ENCODE measurements around the gene STPG2.

STPG2 gene

GRCh38 chr4:97786306-97786920, 356.9 kb downstream of the STPG2 start:
- no peak for DNase-seq (ENCODE audit: low read depth)
- no peak overlapping the region for H3K4me3 ChIP-seq (ENCODE audit: low read depth, low read length)
- no peak for TF ChIP-seq CTCF (IDR thresholded peaks at IDR 0.05; ENCODE audit: control insufficient read depth, extremely low read depth, insufficient read depth)

GRCh38 chr4:97778174-97778573, 365.1 kb downstream of the STPG2 start:
- TF ChIP-seq CTCF (IDR thresholded peaks at IDR 0.05; ENCODE audit: control insufficient read depth, extremely low read depth, insufficient read depth) = no peak
- no peak overlapping the region for H3K4me3 ChIP-seq (ENCODE audit: low read depth, low read length)
- no peak for DNase-seq (ENCODE audit: low read depth)

GRCh38 chr4:97774347-97774989, 368.8 kb downstream of the STPG2 start:
- H3K4me3 ChIP-seq (ENCODE audit: low read depth, low read length) = no peak overlapping the region
- no peak for DNase-seq (ENCODE audit: low read depth)
- TF ChIP-seq CTCF (IDR thresholded peaks at IDR 0.05; ENCODE audit: control insufficient read depth, extremely low read depth, insufficient read depth) = no peak

GRCh38 chr4:97770222-97770621, 373.1 kb downstream of the STPG2 start:
- H3K4me3 ChIP-seq (ENCODE audit: low read depth, low read length) = no peak overlapping the region
- TF ChIP-seq CTCF (IDR thresholded peaks at IDR 0.05; ENCODE audit: control insufficient read depth, extremely low read depth, insufficient read depth) = no peak
- no peak for DNase-seq (ENCODE audit: low read depth)

- no peak for DNase-seq (ENCODE audit: low read depth)
- no peak for TF ChIP-seq CTCF (IDR thresholded peaks at IDR 0.05; ENCODE audit: control insufficient read depth, extremely low read depth, insufficient read depth)
- H3K4me3 ChIP-seq (ENCODE audit: low read depth, low read length) = no peak overlapping the region
Measured at GRCh38 chr4:97762115-97762512, 381.2 kb downstream of the STPG2 start.

- TF ChIP-seq CTCF (IDR thresholded peaks at IDR 0.05; ENCODE audit: control insufficient read depth, extremely low read depth, insufficient read depth) = no peak
- H3K4me3 ChIP-seq (ENCODE audit: low read depth, low read length) = no peak overlapping the region
- no peak for DNase-seq (ENCODE audit: low read depth)
Measured at GRCh38 chr4:97761445-97762114, 381.7 kb downstream of the STPG2 start.

All from LNCaP clone FGC (cell line).